GM21423 (cell line): ENCODE data around the gene GALNT17.
"Not testable (repeated sequence)": the region's sequence is repeated elsewhere in the genome, so short reads cannot be mapped to it uniquely, and the experiment has no call there.

ENCODE experiments used
- ATAC-seq: cut with Tn5 transposase; IDR thresholded peaks from one replicate; pipeline ENCODE4 v1.9.1; 2021; ENCODE audit warnings: mild to moderate bottlenecking, moderate library complexity; ENCODE audit not compliant: unreplicated experiment

GALNT17 gene

GRCh38 chr7:71541707-71542353 lies 409.9 kb downstream of the GALNT17 start:
- ATAC-seq, result no peak

- no peak for ATAC-seq
Observed at GRCh38 chr7:71543396-71543795, 411.5 kb downstream of the GALNT17 start.

- no peak for ATAC-seq
Observed at GRCh38 chr7:71544816-71545215, 412.9 kb downstream of the GALNT17 start.

GRCh38 chr7:71547426-71547825 lies 415.5 kb downstream of the GALNT17 start:
- ATAC-seq, result no peak

- ATAC-seq, result no peak
Observed at GRCh38 chr7:71548746-71549145, 416.8 kb downstream of the GALNT17 start.

GRCh38 chr7:71553306-71553705 lies 421.4 kb downstream of the GALNT17 start:
- ATAC-seq, result no peak

GRCh38 chr7:71555758-71556157 lies 423.8 kb downstream of the GALNT17 start:
- ATAC-seq, result no peak

GRCh38 chr7:71558806-71559613 lies 427.1 kb downstream of the GALNT17 start:
- ATAC-seq, result no peak

- ATAC-seq, result no peak
Observed at GRCh38 chr7:71560354-71560995, 428.5 kb downstream of the GALNT17 start.

GRCh38 chr7:71563276-71563675 lies 431.3 kb downstream of the GALNT17 start:
- ATAC-seq, result no peak

GRCh38 chr7:71566376-71566775 lies 434.4 kb downstream of the GALNT17 start:
- no peak for ATAC-seq

- no peak for ATAC-seq
Observed at GRCh38 chr7:71566991-71567390, 435.0 kb downstream of the GALNT17 start.

GRCh38 chr7:71574153-71574860 lies 442.4 kb downstream of the GALNT17 start:
- ATAC-seq, result no peak

- ATAC-seq, result no peak
Observed at GRCh38 chr7:71580027-71580426, 448.1 kb downstream of the GALNT17 start.

GRCh38 chr7:71584256-71584655 lies 452.3 kb downstream of the GALNT17 start:
- no peak for ATAC-seq

- ATAC-seq, result no peak
Observed at GRCh38 chr7:71591876-71592275, 459.9 kb downstream of the GALNT17 start.

- not testable (repeated sequence) for ATAC-seq
Observed at GRCh38 chr7:71592388-71592787, 460.4 kb downstream of the GALNT17 start.

- no peak for ATAC-seq
Observed at GRCh38 chr7:71594736-71595135, 462.8 kb downstream of the GALNT17 start.

GRCh38 chr7:71595176-71595575 lies 463.2 kb downstream of the GALNT17 start:
- no peak for ATAC-seq

- no peak for ATAC-seq
Observed at GRCh38 chr7:71598553-71598952, 466.6 kb downstream of the GALNT17 start.

GRCh38 chr7:71601851-71602250 lies 469.9 kb downstream of the GALNT17 start:
- no peak for ATAC-seq
